Adipose tissue (tissue), 3 donors: ENCODE results near the gene FNDC4. TPM values are rescaled to one million over a fixed set of nuclear protein-coding genes. Genes with fewer than 3 reads are reported as not detected.
"Not testable (repeated sequence)": the region's sequence is repeated elsewhere in the genome, so short reads cannot be mapped to it uniquely, and the experiment has no call there.

ENCODE experiments used
- H3K27ac ChIP-seq: one replicate; pipeline ENCODE4 v1.5.1; 2013; ENCODE audit warnings: low read depth, low read length
- WGBS, 3 donors: extraction: QIAGEN DNeasy Blood & Tissue Kit; methylation state at CpG; one replicate each; pipeline ENCODE4 v1.1.7; 2013; 5-methylcytosine and 5-hydroxymethylcytosine counted together
- polyA plus RNA-seq, 3 donors: library from polyadenylated mRNA; stranded (reverse); fragments of 200-250 nt; gene quantifications; one replicate each; pipeline ENCODE4 v1.2.3, GENCODE V29; 2013
- donor health status: healthy with polysubstance abuse.
- donor health status: Bipolar disorder and iron deficiency.
- donor health status: healthy.

The FNDC4 gene
- 100 to 1,000 TPM in 1 of 3 donors, 10 to 100 TPM in 2; 38.5 to 158 (median 53.5) TPM for polyA plus RNA-seq

- 0 to 2% (median 1%) methylated on average over 48 to 70 of the region's 70 CpGs for WGBS, 3 donors
- H3K27ac ChIP-seq: no peak within 1 kb of the TSS
Measured at GRCh38 chr2:27494944-27495554, at the start of gene FNDC4. Gene FNDC4, minus strand, starts transcription at chr2:27495200. Its CDS starts 521 bp downstream, at chr2:27494679.

GRCh38 chr2:27544143-27544821 is 49.3 kb upstream of the FNDC4 start:
- H3K27ac ChIP-seq: no peak overlapping the region
- WGBS, 3 donors: 83 to 88% (median 83%) methylated on average over 5 to 6 of the region's 6 CpGs

- H3K27ac ChIP-seq: not testable (repeated sequence)
- WGBS, 3 donors: 91 to 96% (median 95%) methylated on average over 7 to 26 of the region's 35 CpGs
Measured at GRCh38 chr2:27539649-27540048, 44.6 kb upstream of the FNDC4 start.

- H3K27ac ChIP-seq: not testable (repeated sequence)
- 49 to 72% (median 56%) methylated on average over 4 to 5 of the region's 6 CpGs for WGBS, 3 donors
Measured at GRCh38 chr2:27538839-27539450, 43.9 kb upstream of the FNDC4 start.

GRCh38 chr2:27537287-27537686 is 42.3 kb upstream of the FNDC4 start:
- no peak overlapping the region for H3K27ac ChIP-seq
- WGBS, 3 donors: 59 to 77% (median 71%) methylated on average over 4 of the region's 4 CpGs

GRCh38 chr2:27531983-27532382 is 37.0 kb upstream of the FNDC4 start:
- no peak overlapping the region for H3K27ac ChIP-seq
- 88 to 95% (median 88%) methylated on average over 2 of the region's 2 CpGs for WGBS, 3 donors

GRCh38 chr2:27527182-27527581 is 32.2 kb upstream of the FNDC4 start:
- no peak overlapping the region for H3K27ac ChIP-seq
- WGBS, 3 donors: 55 to 68% (median 67%) methylated on average over 3 of the region's 3 CpGs

- no peak overlapping the region for H3K27ac ChIP-seq
- WGBS, 3 donors: 82 to 91% (median 88%) methylated on average over 7 of the region's 7 CpGs
Measured at GRCh38 chr2:27522400-27522945, 27.5 kb upstream of the FNDC4 start.

- H3K27ac ChIP-seq: no peak overlapping the region
- 93 to 94% (median 93%) methylated on average over 2 of the region's 2 CpGs for WGBS, 3 donors
Measured at GRCh38 chr2:27520316-27520715, 25.3 kb upstream of the FNDC4 start.

- no peak overlapping the region for H3K27ac ChIP-seq
- 85 to 94% (median 91%) methylated on average over 4 of the region's 4 CpGs for WGBS, 3 donors
Measured at GRCh38 chr2:27518782-27519113, 23.7 kb upstream of the FNDC4 start.

GRCh38 chr2:27518113-27518781 is 23.2 kb upstream of the FNDC4 start:
- 53 to 82% (median 74%) methylated on average over 5 of the region's 5 CpGs for WGBS, 3 donors
- H3K27ac ChIP-seq: no peak overlapping the region

GRCh38 chr2:27509326-27509725 is 14.3 kb upstream of the FNDC4 start:
- H3K27ac ChIP-seq: no peak overlapping the region
- WGBS, 3 donors: 39 to 58% (median 48%) methylated on average over 6 of the region's 6 CpGs

GRCh38 chr2:27507293-27507692 is 12.3 kb upstream of the FNDC4 start:
- H3K27ac ChIP-seq: no peak overlapping the region
- 70 to 78% (median 76%) methylated on average over 4 of the region's 4 CpGs for WGBS, 3 donors

GRCh38 chr2:27506587-27506986 is 11.6 kb upstream of the FNDC4 start:
- H3K27ac ChIP-seq: no peak overlapping the region
- WGBS, 3 donors: 84 to 88% (median 86%) methylated on average over 6 of the region's 6 CpGs

GRCh38 chr2:27502142-27502541 is 7.1 kb upstream of the FNDC4 start:
- WGBS, 3 donors: 80 to 88% (median 81%) methylated on average over 4 of the region's 4 CpGs
- H3K27ac ChIP-seq: no peak overlapping the region

GRCh38 chr2:27501042-27501441 is 6.0 kb upstream of the FNDC4 start:
- H3K27ac ChIP-seq: no peak overlapping the region

GRCh38 chr2:27498975-27499374 is 4.0 kb upstream of the FNDC4 start:
- no peak overlapping the region for H3K27ac ChIP-seq
- WGBS, 3 donors: 74 to 84% (median 81%) methylated on average over 3 of the region's 3 CpGs

GRCh38 chr2:27497288-27497627 is 2.3 kb upstream of the FNDC4 start:
- WGBS, 3 donors: 68 to 74% (median 69%) methylated on average over 4 of the region's 4 CpGs
- H3K27ac ChIP-seq: no peak overlapping the region
